GM21390 (cell line): ENCODE measurements around the gene CEP95.
"Not testable (repeated sequence)": the region's sequence is repeated elsewhere in the genome, so short reads cannot be mapped to it uniquely, and the experiment has no call there.

Source experiments
- ATAC-seq: cut with Tn5 transposase; IDR thresholded peaks from one replicate; pipeline ENCODE4 v1.9.1; 2021; ENCODE audit not compliant: unreplicated experiment

The CEP95 gene

DNA sequence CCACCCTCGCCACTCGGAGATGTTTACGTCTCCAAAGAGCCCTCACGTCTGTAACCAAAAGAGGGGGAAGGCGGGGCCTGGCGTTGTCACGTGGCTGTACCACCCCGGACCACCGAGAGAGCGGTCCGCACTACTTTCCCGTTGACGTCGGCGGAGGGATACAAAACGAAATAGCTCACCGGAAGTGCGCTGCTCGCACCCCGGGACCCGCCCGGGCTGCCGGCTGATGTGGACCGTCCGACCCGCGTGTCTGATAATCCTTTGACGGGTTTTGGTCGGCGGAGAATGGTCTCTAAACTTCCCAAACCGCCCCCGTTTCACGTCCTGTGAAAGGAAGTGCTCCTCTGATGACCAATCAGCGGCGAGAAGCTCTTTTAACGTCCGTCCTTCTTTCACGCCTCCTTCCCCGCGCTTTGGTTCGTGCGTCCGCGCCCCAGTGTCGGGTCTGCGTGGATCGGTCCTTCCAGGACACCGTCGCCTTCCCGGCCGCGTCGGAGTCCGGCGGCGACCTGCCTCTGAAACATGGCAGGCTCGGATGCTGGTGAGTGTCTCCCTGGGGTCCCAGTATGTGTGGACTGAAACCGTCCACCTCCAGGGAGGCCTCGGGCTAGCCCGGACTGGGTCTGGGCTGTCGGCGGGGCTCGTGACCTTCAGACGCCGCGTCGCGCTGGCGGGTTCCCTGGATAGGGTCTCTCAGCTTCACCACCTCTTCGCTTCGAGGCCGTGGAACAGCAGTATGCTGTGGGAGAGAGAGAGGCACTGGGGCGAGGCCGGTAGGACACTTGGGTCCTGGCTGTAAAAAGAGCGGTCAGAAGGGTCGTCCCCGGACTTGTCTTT, at the start of gene CEP95:
TSS of gene CEP95 (plus strand) at position 402 of the 837 bp plus-strand sequence. CDS start at position 523, 121 bp downstream.
- peak; percentile 60 for ATAC-seq

GRCh38 chr17:64457156-64457555, 49.6 kb upstream of the CEP95 start:
- no peak for ATAC-seq

- ATAC-seq = no peak
Measured at GRCh38 chr17:64458756-64459155, 48.0 kb upstream of the CEP95 start.

DNA sequence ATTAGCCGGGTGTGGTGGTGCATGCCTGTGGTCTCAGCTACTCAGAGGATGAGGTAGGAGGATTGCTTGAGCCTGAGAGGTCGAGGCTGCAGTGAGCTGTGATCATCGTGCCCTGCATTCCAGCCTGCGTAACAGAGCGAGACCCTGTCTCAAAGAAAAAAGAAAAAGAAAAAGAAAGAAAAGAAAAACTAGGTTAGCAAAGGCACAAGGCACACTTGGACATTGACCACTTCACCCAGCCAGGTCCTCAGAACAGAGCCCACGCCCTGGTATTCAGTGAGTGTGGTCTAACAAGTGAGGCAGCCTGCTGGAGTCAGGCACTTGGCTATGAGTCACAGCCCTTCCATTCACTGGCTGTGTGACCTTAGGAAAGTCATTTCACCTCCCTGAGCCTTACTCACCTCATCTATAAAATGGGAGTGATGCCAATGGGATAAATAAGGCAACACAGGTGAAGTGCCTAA, 47.5 kb upstream of the CEP95 start:
- no peak for ATAC-seq

GRCh38 chr17:64459818-64460217, 47.0 kb upstream of the CEP95 start:
- not testable (repeated sequence) for ATAC-seq

DNA sequence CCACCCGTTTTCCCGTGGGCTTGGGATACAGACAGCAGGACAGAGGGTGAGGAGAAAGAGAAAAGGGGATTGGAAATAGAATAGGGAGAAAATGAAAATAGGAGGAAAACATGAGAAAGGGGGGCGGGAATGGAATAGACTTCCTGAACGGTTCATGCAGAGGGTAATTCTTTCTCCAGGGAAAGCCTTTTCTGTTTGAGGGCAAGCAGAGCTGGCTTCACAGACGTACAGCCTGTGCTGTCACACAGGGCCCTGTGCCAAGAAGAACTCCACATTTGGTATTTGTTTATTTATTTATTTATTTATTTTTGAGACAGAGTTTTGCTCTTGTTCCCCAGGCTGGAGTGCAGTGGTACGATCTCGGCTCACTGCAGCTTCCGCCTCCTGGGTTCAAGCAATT, 45.8 kb upstream of the CEP95 start:
- no peak for ATAC-seq

- ATAC-seq = no peak
Measured at GRCh38 chr17:64461788-64462187, 45.0 kb upstream of the CEP95 start.

DNA sequence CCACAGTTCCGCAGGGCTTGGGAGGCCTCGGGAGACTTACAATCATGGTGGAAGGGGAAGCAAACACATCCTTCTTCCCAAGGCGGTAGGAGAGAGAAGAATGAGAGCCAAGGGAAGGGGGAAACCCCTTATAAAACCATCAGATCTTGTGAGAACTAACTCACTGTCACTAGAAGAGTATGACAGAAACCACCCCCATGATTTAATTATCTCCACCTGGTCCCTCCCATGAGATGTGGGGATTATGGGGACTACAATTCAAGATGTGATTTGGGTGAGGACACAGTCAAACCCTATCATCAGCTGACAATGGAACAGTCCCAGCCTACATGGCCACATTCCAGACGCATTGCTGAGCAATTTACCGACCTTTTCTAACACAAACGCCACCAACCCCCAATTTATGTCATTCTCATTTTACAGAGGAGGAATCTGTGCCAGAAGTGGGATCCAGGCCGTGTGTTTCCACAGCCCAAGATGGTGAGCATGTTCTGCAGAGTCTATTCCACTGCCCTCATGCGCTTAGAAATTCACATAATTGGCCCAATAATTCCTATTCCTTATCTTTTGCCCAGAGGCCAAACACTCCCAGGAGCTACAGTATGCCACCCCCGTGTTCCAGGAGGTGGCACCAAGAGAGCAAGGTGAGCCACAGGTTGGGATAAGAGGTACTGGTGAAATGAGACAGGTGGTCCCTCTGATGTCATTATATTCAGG, 40.6 kb upstream of the CEP95 start:
- ATAC-seq = no peak

- ATAC-seq = not testable (repeated sequence)
Measured at GRCh38 chr17:64466834-64467233, 39.9 kb upstream of the CEP95 start.

DNA sequence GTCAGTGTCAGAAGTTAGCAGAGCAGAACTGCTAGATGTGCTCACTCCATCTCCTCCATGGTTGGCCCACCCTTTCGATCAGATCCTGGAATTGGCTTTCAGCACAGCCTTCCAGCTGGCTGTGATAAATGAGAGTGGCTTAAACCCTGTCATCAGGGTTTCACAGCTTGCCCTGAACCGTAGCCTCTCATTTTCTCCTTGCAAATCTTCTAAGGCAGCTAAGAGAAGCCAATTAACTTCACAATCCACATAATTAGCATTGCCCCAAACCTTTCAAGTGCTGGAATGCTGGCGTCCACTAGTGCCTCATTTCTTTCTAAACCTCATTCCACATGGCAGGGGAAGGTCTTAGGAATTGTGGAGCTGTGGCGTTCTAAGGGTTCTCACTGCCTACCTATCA, 36.2 kb upstream of the CEP95 start:
- no peak for ATAC-seq

- no peak for ATAC-seq
Measured at GRCh38 chr17:64471440-64471839, 35.3 kb upstream of the CEP95 start.

- no peak for ATAC-seq
Measured at GRCh38 chr17:64472564-64472963, 34.2 kb upstream of the CEP95 start.

DNA sequence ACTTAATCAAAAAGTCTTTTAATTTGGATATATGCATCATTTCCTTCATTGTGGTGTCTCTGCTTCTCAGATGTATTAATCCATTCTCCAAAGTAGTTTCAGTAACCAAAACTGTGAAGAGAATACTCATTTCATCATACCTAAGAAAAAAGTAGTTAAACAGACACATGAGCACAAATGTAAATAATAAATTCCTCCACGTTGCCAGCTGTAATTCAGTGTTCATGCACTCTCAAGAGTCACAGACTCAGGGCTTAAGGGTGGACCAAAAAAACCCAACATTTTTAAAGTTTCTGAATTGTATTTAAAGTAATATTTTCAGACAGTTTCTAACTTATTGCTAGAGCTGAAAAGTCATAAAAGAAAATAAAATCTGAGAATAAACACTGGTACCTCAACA, 28.9 kb upstream of the CEP95 start:
- ATAC-seq = no peak

DNA sequence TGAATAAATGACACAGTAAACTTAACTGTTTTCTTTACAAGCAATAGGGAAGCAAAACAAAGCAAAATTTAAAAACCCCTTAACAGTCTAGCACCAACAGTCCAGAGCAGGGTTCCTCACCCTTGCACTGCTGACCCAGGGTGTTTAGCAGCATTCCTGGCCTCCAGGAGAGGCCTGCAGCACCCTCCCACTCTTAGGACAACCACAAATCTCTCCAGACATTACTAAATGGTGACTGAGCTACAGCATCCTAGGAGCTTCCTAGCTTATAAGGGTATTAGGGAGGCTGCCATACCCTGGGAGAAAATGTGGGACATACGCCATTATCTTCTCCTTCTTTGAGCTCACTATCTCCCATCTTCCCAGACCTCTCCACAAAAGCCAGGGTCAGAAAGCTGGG, 25.8 kb upstream of the CEP95 start:
- no peak for ATAC-seq

- no peak for ATAC-seq
Measured at GRCh38 chr17:64484380-64484779, 22.4 kb upstream of the CEP95 start.

GRCh38 chr17:64488301-64488700, 18.5 kb upstream of the CEP95 start:
- no peak for ATAC-seq

GRCh38 chr17:64491034-64491860, 15.5 kb upstream of the CEP95 start:
- ATAC-seq = no peak

- no peak for ATAC-seq
Measured at GRCh38 chr17:64491994-64492393, 14.8 kb upstream of the CEP95 start.

DNA sequence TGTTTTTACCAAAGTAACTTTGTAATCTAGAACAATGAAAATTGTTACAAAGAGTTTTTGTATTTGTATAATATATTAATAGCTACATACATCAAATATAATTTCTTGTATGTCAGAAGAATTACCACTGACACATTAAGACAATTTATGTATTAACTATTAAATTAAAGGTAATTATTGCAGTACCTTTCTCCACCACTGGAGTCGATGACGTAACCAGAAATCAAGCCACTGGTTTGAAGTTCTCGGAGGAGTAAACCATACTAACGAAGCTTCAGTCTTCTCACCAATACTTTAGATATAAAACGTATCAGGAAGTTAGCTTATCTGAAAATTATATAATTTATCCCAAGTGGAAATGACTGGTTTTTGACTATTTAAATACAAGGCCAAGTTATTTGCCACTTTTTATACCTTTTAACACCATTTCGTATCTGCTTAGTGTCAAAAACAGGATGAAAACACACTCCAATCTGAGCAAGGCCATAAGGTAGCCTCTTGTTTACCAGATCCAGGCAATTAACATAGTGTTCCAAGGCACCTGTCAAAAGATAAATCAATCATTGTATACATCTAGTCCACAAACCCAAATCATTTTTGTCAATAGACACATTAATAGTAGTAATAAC, 14.2 kb upstream of the CEP95 start:
- no peak for ATAC-seq

GRCh38 chr17:64494121-64494520, 12.7 kb upstream of the CEP95 start:
- no peak for ATAC-seq

GRCh38 chr17:64495300-64495699, 11.5 kb upstream of the CEP95 start:
- ATAC-seq = not testable (repeated sequence)
